ENCODE measurements around the gene MYO1A. TPM values are rescaled to one million over a fixed set of nuclear protein-coding genes. Genes with fewer than 3 reads are reported as not detected.
"Not testable (repeated sequence)": the region's sequence is repeated elsewhere in the genome, so short reads cannot be mapped to it uniquely, and the experiment has no call there.

The MYO1A gene
- polyA plus RNA-seq, 1 of the 3 experiments (the other 2 are of a cell fraction): not detected

DNA sequence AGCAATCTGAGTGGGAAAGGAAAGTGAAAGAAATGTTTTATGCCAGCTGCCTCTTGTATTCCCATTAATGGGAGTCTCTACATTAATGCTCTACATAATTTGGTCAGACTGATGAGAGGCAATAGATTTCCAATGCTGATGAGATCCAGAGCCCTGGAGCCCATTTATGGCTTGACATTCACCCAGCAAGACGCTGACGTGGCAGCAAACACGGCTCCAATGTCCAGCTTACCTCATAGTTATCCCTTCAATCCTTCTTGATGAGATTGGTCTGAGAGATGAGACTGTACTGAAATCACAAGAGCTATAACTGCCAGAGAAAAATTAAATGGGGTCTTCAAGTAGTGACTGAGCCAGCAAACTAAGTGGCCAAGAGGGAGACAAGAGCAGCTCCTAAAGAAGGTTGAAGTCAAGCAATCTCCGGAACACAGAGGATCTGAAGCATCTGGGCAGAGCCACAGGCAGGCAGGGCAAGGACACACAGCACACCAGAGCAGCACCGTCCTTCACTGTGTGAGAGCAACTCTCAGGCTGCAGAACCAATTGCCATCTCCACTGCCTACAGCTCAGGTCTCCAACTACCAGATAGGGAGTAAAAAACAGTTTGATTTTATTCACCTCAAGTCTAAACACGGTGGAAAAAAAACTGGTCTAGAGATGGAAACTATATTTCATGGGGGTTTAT is 7.3 kb upstream of the MYO1A start:
- CTCF ChIA-PET: interaction anchor here (0.9 to 8.9 kb wide), 9 partner anchors 8 to 118 kb away, joined by 3 to 257 read pairs (median 5); partner anchors contain the start of genes STAT6 and ZBTB39
- Histone ChIP-seq H3K9ac (no peak overlapping the region), H4K20me1 (ENCODE audit: insufficient read depth) (no peaks in the 10 kb centered on the region), H3K9me2 (no peaks in the 10 kb centered on the region), H2AFZ (ENCODE audit: low read depth) (no peak overlapping the region), H3K9me3 (no peaks in the 10 kb centered on the region), H3K27ac (ENCODE audit: low read depth in 2 of 2, low read length in 1 of 2) (no peak overlapping the region; a peak in 1 of 4 replicates), H3F3A (replicated peaks; ENCODE audit: insufficient read depth) (no peaks in the 10 kb centered on the region), H3K4me3 (ENCODE audit: low read depth in 2 of 2, low read length in 1 of 2) (no peak overlapping the region), H3K4me2 (no peak overlapping the region), H3K36me3 (replicated peaks in 1 of 2; ENCODE audit: control insufficient read depth in 1 of 2, insufficient read depth in 2 of 2, low read length in 1 of 2) (peaks cover 22 to 44% of the 10 kb centered on the region in 2 experiments), H3K4me1 (ENCODE audit: control insufficient read depth in 1 of 2, insufficient read depth in 2 of 2, low read depth in 1 of 2, low read length in 1 of 2) (no peaks in the 10 kb centered on the region; a peak in 1 of 4 replicates), H3K27me3 (ENCODE audit: insufficient read depth) (no peaks in the 10 kb centered on the region), H3K79me2 (ENCODE audit: insufficient read depth) (no peaks in the 10 kb centered on the region)
- 87% methylated on average over 6 of the region's 6 CpGs for WGBS (ENCODE audit: low lambda C conversion rate)
- POLR2A ChIA-PET: no interaction called here
- DNase-seq: no peak
- TF ChIP-seq JUND (IDR thresholded peaks at IDR 0.05) (no peak), SMC3 (IDR thresholded peaks at IDR 0.05; ENCODE audit: low read depth, low read length) (no peak), NRF1 (IDR thresholded peaks at IDR 0.05; ENCODE audit: low read depth, low read length) (no peak)
- TF ChIP-seq, protein P1, sequence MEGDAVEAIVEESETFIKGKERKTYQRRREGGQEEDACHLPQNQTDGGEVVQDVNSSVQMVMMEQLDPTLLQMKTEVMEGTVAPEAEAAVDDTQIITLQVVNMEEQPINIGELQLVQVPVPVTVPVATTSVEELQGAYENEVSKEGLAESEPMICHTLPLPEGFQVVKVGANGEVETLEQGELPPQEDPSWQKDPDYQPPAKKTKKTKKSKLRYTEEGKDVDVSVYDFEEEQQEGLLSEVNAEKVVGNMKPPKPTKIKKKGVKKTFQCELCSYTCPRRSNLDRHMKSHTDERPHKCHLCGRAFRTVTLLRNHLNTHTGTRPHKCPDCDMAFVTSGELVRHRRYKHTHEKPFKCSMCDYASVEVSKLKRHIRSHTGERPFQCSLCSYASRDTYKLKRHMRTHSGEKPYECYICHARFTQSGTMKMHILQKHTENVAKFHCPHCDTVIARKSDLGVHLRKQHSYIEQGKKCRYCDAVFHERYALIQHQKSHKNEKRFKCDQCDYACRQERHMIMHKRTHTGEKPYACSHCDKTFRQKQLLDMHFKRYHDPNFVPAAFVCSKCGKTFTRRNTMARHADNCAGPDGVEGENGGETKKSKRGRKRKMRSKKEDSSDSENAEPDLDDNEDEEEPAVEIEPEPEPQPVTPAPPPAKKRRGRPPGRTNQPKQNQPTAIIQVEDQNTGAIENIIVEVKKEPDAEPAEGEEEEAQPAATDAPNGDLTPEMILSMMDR (IDR thresholded peaks at IDR 0.05): no peak

DNA sequence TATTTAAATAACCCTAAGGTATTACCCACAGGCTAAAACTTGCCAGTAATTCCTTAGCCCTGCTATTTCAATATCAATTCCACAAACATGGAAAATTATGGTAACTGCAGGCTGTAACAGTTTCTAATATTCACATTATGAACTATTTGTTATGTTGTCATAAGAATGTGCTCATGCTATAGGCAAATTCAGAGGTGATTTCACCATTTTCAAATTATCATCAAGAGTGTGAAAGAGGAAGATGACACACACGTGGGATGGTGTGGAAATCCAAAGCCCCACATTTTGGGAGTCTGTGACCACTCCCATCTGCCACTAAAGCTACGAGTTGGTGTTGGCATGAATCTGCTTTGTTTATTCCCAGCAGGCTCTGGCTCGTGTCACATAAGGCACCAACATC is 5.9 kb upstream of the MYO1A start:
- no peaks in the 10 kb centered on the region for H3K9me3 ChIP-seq
- no peaks in the 10 kb centered on the region; a peak in 1 of 4 replicates for H3K4me1 ChIP-seq (ENCODE audit: control insufficient read depth in 1 of 2, insufficient read depth in 2 of 2, low read depth in 1 of 2, low read length in 1 of 2)
- H3K4me2 ChIP-seq: no peak overlapping the region
- TF ChIP-seq TCF12 (IDR thresholded peaks at IDR 0.05) (no peak), GATA2 (CRISPR knock-in tag; IDR thresholded peaks at IDR 0.05) (no peak), RXRA (IDR thresholded peaks at IDR 0.05; ENCODE audit: borderline replicate concordance, low read depth) (no peak), FOXM1 (IDR thresholded peaks at IDR 0.05; ENCODE audit: low read depth) (no peak), GABPA (IDR thresholded peaks at IDR 0.05; ENCODE audit: low read depth) (no peak), EP300 (IDR thresholded peaks at IDR 0.05; ENCODE audit: borderline replicate concordance in 1 of 2, low read depth in 1 of 2, low read length in 1 of 2) (no peak), NRF1 (IDR thresholded peaks at IDR 0.05; ENCODE audit: low read depth, low read length) (no peak)
- TF ChIP-seq, protein P2, sequence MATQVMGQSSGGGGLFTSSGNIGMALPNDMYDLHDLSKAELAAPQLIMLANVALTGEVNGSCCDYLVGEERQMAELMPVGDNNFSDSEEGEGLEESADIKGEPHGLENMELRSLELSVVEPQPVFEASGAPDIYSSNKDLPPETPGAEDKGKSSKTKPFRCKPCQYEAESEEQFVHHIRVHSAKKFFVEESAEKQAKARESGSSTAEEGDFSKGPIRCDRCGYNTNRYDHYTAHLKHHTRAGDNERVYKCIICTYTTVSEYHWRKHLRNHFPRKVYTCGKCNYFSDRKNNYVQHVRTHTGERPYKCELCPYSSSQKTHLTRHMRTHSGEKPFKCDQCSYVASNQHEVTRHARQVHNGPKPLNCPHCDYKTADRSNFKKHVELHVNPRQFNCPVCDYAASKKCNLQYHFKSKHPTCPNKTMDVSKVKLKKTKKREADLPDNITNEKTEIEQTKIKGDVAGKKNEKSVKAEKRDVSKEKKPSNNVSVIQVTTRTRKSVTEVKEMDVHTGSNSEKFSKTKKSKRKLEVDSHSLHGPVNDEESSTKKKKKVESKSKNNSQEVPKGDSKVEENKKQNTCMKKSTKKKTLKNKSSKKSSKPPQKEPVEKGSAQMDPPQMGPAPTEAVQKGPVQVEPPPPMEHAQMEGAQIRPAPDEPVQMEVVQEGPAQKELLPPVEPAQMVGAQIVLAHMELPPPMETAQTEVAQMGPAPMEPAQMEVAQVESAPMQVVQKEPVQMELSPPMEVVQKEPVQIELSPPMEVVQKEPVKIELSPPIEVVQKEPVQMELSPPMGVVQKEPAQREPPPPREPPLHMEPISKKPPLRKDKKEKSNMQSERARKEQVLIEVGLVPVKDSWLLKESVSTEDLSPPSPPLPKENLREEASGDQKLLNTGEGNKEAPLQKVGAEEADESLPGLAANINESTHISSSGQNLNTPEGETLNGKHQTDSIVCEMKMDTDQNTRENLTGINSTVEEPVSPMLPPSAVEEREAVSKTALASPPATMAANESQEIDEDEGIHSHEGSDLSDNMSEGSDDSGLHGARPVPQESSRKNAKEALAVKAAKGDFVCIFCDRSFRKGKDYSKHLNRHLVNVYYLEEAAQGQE (IDR thresholded peaks at IDR 0.05; ENCODE audit: low read depth, low read length): no peak
- TF ChIP-seq, protein P3, sequence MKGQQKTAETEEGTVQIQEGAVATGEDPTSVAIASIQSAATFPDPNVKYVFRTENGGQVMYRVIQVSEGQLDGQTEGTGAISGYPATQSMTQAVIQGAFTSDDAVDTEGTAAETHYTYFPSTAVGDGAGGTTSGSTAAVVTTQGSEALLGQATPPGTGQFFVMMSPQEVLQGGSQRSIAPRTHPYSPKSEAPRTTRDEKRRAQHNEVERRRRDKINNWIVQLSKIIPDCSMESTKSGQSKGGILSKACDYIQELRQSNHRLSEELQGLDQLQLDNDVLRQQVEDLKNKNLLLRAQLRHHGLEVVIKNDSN (IDR thresholded peaks at IDR 0.05; ENCODE audit: borderline replicate concordance, low read depth): no peak
- TF ChIP-seq, protein P1 (IDR thresholded peaks at IDR 0.05): no peak
- no peaks in the 10 kb centered on the region for H4K20me1 ChIP-seq (ENCODE audit: insufficient read depth)
- H3K36me3 ChIP-seq (replicated peaks in 1 of 2; ENCODE audit: control insufficient read depth in 1 of 2, insufficient read depth in 2 of 2, low read length in 1 of 2): peaks cover 22 to 44% of the 10 kb centered on the region in 2 experiments
- ChIA-PET CTCF (interaction anchor here (1.0 to 8.9 kb wide), 6 partner anchors 10 to 54 kb away, joined by 3 to 257 read pairs (median 6); partner anchors contain the start of genes STAT6 and ZBTB39), POLR2A (no interaction called here)
- H2AFZ ChIP-seq (ENCODE audit: low read depth): no peak overlapping the region
- no peak overlapping the region for H3K27ac ChIP-seq (ENCODE audit: low read depth in 2 of 2, low read length in 1 of 2)
- H3K9me2 ChIP-seq: no peaks in the 10 kb centered on the region
- no peak overlapping the region for H3K9ac ChIP-seq
- H3K79me2 ChIP-seq (ENCODE audit: insufficient read depth): no peaks in the 10 kb centered on the region
- no peak overlapping the region for H3K4me3 ChIP-seq (ENCODE audit: low read depth in 2 of 2, low read length in 1 of 2)
- H3F3A ChIP-seq (replicated peaks; ENCODE audit: insufficient read depth): no peaks in the 10 kb centered on the region
- DNase-seq: no peak
- no peaks in the 10 kb centered on the region for H3K27me3 ChIP-seq (ENCODE audit: insufficient read depth)
- WGBS (ENCODE audit: low lambda C conversion rate): 93% methylated on average over 3 of the region's 3 CpGs

DNA sequence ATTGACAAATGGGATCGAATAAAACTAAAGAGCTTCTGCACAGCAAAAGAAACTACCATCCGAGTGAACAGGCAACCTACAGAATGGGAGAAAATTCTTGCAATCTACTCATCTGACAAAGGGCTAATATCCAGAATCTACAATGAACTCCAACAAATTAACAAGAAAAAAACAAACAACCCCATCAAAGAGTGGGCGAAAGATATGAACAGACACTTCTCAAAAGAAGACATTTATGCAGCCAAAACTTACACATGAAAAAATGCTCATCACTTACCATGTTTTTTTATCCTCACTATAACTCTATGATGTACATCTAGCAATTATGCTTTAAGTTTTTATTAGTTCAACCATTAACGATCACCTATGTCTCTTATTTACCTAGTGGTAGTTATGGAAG is 4.0 kb upstream of the MYO1A start:
- H3K4me1 ChIP-seq (ENCODE audit: control insufficient read depth in 1 of 2, insufficient read depth in 2 of 2, low read depth in 1 of 2, low read length in 1 of 2); H3K4me2 ChIP-seq; H3K9ac ChIP-seq; H4K20me1 ChIP-seq (ENCODE audit: insufficient read depth); H3K79me2 ChIP-seq (ENCODE audit: insufficient read depth); H3K9me3 ChIP-seq; H3K9me2 ChIP-seq; H3K27ac ChIP-seq (ENCODE audit: low read depth in 2 of 2, low read length in 1 of 2); H3F3A ChIP-seq (replicated peaks; ENCODE audit: insufficient read depth); CTCF ChIA-PET; H2AFZ ChIP-seq (ENCODE audit: low read depth); POLR2A ChIA-PET; H3K27me3 ChIP-seq (ENCODE audit: insufficient read depth); DNase-seq; H3K4me3 ChIP-seq (ENCODE audit: low read depth in 2 of 2, low read length in 1 of 2): not testable (repeated sequence)
- peaks cover 9 to 24% of the 10 kb centered on the region in 2 experiments for H3K36me3 ChIP-seq (replicated peaks in 1 of 2; ENCODE audit: control insufficient read depth in 1 of 2, insufficient read depth in 2 of 2, low read length in 1 of 2)
- WGBS (ENCODE audit: low lambda C conversion rate): 92% methylated on average over 4 of the region's 4 CpGs

Measured in SK-N-SH (cell line).